GM12864 (cell line): ENCODE measurements around the gene N4BP3.

Experiments
- DNase-seq: peaks from one replicate; pipeline ENCODE4 v3.0.0-alpha.2; 2011; ENCODE audit warnings: low read depth
- H3K4me3 ChIP-seq: 2 replicates; pipeline ENCODE4 v1.5.1; 2011; ENCODE audit warnings: mild to moderate bottlenecking, low read depth, low read length, control low read depth
- TF ChIP-seq, protein P1 (sequence below): IDR thresholded peaks from 2 replicates; pipeline ENCODE4 v1.5.1; 2011; ENCODE audit warnings: low read depth, mild to moderate bottlenecking, moderate library complexity, low read length, control low read depth, inconsistent platforms; ENCODE audit errors: missing control alignments

The N4BP3 gene

GRCh38 chr5:178163772-178164735 lies 50.7 kb downstream of the N4BP3 start:
- TF ChIP-seq, protein P1, sequence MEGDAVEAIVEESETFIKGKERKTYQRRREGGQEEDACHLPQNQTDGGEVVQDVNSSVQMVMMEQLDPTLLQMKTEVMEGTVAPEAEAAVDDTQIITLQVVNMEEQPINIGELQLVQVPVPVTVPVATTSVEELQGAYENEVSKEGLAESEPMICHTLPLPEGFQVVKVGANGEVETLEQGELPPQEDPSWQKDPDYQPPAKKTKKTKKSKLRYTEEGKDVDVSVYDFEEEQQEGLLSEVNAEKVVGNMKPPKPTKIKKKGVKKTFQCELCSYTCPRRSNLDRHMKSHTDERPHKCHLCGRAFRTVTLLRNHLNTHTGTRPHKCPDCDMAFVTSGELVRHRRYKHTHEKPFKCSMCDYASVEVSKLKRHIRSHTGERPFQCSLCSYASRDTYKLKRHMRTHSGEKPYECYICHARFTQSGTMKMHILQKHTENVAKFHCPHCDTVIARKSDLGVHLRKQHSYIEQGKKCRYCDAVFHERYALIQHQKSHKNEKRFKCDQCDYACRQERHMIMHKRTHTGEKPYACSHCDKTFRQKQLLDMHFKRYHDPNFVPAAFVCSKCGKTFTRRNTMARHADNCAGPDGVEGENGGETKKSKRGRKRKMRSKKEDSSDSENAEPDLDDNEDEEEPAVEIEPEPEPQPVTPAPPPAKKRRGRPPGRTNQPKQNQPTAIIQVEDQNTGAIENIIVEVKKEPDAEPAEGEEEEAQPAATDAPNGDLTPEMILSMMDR: peak; percentile 99
- DNase-seq: peak; percentile 41
- H3K4me3 ChIP-seq: peak overlapping the region; percentile 19; the same call in 1 of the 2 replicates

DNA sequence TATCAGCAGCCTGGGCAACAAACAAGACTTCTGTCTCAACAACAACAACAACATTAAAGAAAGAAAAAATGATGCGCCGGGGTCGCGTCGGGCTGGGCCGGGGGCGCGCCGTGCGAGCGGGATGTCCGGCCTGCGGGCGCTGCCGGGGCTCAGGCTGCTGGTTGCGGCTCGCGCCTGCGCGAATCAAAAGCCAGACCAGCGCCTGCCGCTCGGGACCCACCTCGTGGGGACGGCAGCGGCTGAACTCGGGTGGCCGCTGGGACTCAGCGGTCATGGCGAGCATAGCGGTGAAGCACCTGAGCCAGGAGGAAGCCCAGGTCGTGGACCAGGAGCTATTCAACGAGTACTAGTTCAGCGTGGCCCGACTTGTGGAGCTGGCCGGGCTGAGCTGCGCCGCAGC lies 52.2 kb downstream of the N4BP3 start:
- no peak for DNase-seq
- TF ChIP-seq, protein P1: no peak
- H3K4me3 ChIP-seq: no peak overlapping the region

DNA sequence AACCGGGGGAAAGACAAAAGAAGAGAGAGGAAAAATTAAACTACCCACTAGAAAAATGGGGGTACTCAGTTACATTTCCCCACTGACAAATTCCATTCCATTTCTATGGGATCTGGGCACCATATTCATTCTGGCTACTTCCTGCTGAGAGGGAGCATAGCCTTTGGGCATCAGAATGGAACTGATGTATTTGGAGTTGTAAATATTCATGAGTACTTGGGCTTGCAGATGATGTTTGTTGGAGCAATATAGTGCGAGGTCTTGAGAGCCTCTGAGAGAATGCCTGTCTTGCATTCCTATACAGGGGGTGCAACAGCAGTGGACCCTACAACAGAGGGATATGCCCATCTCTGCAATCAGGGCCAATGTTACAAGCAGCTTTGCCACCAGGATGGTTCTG lies 57.1 kb downstream of the N4BP3 start:
- no peak for DNase-seq
- H3K4me3 ChIP-seq: no peak overlapping the region
- TF ChIP-seq, protein P1: no peak

- no peak for DNase-seq
- TF ChIP-seq, protein P1: no peak
- H3K4me3 ChIP-seq: no peak overlapping the region
These were observed 61.1 kb downstream of the N4BP3 start for GRCh38 chr5:178174456-178174855.
